ENCODE data around the gene WLS.

WLS gene

DNA sequence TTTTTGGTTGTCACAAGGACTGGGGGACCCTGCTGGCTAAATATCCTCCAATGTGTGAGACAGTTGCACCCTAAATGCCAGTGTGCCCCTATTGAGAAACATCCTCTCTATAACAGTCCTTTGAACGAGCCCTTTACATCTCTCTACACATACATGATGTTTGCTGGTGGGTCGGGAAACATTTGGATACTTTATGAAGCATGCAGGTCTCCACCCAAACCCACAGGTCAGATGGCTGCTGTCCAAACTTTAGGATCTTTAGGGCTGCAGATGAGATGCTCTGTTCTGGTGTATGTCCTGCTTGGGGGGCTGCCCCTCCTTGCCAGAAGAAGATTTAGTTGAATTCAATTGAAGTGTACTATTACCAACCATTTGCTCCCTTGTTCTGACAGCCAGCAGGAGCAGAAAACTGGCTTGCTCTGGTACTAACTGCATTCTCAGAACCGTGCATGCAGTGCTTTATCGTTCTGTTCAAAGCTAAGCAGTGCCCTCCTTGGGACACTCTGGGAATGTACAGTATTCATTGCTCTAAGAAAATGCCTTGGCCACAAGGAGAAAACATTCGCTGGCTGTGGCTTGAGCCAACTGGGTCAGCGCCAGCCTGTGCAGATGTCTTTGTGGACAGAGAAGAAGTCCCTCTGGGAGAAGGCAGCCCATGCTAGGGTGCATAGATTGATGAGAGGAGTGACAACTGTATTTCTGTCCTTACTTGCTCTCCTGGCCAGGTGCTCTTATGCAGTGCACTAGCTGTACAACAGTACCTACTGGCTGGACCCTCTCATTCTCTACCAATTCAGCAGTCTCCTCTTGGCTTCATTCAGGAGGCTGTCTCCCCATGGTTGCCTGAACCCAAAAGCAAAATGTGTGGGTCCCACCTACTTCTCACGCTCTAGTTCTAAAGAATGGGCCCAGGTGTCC, 120.5 kb downstream of the WLS start:
- in situ Hi-C loops (cut with HindIII; ENCODE audit: low sequenced_read_pairs): no loop called here

DNA sequence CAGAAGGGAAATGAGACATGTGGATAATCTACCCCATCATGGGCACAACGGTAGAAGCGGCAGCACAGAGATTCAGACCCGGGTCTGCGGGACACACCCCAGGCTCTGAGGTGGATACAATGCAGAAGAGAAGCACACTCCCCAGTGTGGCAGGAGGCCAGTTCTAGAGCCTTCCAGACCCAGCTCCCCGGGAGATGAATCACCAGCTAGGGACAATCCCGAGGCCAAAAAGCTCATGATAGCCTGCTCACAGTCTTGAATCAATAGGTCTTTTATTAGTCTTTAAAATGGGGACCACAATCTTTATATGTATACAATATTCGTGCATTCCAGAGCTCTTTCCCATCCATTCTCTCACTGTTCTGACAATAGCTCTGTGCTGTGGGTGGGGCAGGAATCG, 124.6 kb downstream of the WLS start:
- in situ Hi-C loops (cut with HindIII; ENCODE audit: low sequenced_read_pairs): no loop called here

DNA sequence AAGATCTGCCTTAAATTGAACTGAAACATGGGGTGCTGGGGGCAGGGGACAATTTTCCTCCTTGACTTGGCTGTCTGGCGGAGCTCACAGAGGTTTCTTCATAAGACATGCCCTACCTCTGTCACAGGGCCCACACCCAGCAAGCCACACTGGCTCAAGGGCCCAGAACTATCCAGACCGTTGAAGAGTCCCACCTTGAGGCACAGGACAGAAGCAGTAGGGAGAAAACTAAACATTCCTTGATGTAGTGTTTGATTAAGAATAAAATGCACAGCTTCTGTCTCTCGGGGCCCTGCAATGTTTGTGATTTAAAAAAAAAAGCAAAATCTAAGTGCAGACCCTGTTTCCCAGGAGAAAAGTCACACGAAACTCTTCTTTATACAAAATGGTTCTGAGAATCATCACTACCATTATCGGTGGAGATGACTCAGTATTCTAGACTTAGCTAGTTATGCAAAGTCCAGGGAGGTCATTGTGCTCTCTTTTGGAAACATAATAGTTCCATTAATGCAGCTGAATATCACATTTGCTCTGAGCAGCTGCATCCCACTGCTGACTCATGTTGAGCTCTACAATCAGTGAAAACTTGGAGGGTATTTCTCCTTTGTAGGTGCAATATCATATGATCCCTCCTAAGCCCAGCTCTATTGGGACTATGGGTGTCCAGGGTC, 128.3 kb downstream of the WLS start:
- in situ Hi-C loops (cut with HindIII; ENCODE audit: low sequenced_read_pairs): no loop called here

DNA sequence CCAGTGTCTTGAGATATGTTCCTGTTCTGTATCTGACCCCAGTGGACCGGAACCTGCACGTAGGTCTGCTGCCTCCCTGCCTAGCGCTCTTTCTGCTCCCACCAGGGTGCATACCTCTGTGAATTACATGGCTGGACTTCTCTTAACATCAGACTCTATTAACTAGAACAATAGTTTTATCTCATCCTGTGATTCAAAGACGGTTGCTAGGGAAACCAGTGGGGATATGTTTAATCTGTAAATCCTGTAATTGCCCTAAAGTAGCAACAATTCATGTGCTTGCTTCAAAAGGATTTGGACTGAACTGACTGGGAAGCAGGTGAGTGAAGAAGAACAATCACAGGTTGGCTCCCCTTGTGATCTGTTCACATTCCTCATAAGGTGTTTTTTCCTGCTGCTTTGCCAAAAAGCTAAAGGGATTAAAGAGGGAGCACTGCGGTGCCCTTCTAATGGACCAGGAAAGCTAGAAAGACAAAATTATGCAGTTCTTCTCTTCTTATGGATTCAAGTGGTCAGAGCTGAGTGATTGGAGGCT, 129.2 kb downstream of the WLS start:
- in situ Hi-C loops (cut with HindIII; ENCODE audit: low sequenced_read_pairs): no loop called here

DNA sequence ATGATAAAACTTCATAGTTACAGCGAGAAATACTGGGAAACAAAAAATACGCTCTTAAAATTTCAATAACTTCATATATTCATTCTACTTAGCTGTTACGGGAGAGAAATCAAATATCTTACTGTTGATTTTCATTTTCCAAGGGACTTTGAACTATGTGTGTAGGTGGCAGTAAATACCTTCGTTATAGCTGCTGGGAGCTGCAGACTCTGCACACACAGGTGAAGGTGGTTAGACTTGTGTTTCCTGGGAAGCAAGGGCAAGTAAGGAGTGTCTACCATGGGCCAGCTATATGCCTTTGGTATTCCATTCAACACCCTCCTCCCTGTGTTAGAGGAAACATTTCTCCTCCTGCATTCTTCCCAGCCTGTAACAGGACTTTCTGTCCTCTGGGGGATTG, 130.5 kb downstream of the WLS start:
- in situ Hi-C loops (cut with HindIII; ENCODE audit: low sequenced_read_pairs): no loop called here

DNA sequence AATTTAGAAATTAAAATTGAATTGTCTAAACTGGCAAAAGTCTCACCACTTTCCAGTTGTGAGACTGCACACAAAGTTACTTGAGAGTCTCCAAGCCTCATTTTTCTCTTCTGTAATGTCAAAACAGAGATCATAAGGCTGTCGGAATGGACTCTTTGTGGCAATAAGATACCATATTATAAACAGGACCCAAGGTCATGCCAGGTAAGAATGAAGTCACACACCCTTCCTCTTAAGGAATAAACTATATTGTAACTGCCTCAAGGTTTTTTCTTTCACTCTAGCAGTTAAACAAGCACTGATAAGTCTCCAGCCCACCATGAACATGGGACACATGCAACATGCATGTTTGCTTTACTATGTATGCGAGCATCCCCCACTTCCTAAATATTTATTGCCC, 131.8 kb downstream of the WLS start:
- in situ Hi-C loops (cut with HindIII; ENCODE audit: low sequenced_read_pairs): no loop called here

DNA sequence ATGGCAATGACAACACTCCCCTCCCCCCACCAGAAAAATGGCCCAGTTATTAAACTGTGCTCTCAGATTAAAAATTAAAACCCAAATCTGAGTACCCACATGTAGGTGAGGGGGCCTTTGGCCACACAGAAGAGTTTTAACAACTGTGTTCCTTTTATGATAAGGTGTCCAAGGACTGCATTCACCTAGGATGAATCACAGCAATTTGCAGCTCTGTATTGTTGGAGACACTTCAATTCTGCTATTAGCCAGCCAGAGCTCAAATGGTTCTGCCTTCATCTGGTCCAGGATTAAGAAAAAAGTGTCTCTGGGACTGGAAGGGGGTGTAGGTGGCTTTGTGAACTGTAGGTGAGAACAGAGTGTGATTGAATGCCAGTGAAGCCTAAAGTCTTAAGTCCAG, 138.6 kb downstream of the WLS start:
- in situ Hi-C loops (cut with HindIII; ENCODE audit: low sequenced_read_pairs): no loop called here

DNA sequence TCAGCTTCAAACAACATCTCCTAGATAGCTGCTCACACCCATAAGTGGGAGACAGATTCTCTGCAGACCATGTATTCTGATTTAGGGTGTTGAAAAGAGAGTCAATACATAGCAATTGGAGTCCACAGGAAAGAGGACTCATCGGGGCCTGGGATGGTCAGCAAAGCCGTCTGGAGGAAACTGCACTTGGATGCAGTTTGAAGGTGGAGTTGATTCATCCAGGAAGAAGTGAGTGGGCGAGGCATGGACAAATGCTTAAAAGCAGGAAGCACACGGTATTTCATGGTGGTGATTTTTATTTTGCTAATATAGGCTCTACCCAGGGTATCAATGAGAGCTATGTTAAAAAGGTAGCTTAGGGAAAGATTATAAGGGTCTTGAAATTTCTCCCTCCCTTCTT, 145.1 kb downstream of the WLS start:
- in situ Hi-C loops (cut with HindIII; ENCODE audit: low sequenced_read_pairs): no loop called here

DNA sequence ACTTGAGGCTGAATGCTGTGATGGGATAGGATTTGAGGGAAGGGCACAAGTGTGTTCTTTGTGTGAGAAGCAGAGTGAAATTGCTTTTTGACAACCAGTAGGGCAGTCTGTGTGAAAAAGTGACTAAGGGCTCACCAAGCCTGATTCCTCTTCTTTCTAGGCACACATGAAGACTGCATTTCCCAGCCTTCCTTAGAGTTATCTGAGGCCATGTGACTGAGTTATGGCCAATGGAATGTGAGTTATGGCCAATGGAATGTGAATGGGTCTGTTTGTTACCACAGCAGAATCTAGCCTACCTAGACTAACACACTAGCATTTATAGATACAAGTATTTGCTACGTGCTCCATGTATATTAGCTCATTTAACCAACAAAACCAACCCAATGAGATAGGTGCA, 146.6 kb downstream of the WLS start:
- in situ Hi-C loops (cut with HindIII; ENCODE audit: low sequenced_read_pairs): no loop called here

DNA sequence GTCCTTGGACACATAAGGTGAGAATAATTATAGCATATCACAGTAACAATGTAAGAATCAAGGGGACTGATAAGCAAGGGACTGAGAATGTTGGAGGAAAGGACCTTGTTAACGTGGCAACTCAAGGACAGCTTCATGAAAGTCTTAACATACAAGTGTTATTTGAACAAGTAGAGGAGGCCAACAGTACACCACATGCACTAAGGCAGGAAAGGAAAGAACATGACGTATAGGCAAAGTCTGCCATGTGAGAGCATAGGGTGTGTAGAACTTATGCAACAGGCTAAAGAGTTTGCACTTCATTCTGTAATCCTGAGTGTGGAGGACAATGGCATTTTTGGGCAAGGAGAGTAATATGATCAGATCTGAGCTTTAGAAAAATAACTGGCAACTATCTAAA, 148.6 kb downstream of the WLS start:
- in situ Hi-C loops (cut with HindIII; ENCODE audit: low sequenced_read_pairs): loop anchor here (5.0 kb wide), 1 partner anchor 46 kb away; no protein-coding TSS in a partner anchor

DNA sequence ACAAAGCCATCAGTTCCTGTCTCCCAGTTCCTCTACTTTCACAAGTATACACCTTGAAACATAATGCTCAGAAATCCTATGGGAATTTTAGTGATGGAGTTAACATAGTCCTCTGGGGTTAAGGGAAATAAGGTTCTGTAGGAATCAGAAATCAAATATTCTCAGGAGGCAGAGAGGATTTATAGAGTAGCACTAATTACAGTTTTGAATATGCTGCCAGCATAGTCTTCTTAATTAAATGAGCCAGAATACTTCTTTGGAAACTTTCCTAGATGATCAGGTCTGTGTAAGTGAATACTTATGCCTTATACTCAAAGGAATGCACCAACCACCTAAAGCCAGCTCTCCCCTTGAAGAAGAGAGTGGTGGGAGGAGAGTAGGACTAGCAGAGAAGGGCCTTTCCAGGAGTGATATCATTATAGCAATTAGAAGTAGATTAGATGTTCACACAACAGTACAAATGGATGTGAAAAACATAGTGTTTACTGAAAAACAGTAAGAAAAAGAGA, 150.5 kb downstream of the WLS start:
- in situ Hi-C loops (cut with HindIII; ENCODE audit: low sequenced_read_pairs): loop anchor here (5.0 kb wide), 1 partner anchor 45 kb away; no protein-coding TSS in a partner anchor

DNA sequence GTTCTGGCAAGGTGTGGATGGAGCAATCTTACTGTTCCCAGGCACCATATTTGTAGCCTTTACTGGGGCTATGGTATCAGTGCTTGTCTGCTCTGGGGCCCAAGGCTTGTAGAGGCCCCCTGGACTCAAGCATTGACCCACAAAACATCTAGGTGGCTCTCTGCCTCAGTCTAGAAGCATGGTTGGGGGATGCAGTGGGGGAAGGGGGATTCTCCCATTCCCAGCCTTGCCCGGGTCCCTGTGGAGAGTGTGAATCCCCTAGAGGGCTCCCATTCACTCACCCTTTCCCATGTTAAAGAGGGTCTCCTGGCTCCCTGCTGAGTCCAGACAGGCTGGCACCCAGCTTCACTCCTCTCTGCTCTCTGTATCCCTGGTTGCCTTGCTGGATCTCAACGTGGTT, 153.7 kb downstream of the WLS start:
- in situ Hi-C loops (cut with HindIII; ENCODE audit: low sequenced_read_pairs): no loop called here
